Natural killer cell (primary cell): ENCODE measurements around the gene LYRM4. TPM values are rescaled to one million over a fixed set of nuclear protein-coding genes. Genes with fewer than 3 reads are reported as not detected.

Experiments
- ATAC-seq, 3 donors: fragments of 150-1000 bp in 2 of 3; fragments of 200-7000 bp in 1 of 3; cut with Tn5 transposase; 1 replicate in 1 of 3; 2 replicates in 2 of 3; pipeline ENCODE4 v1.10.0; 2021; ENCODE audit warnings: mild to moderate bottlenecking in 2 of 3, moderate library complexity in 2 of 3
- DNase-seq, 2 donors: peaks; one replicate each; pipeline versions ENCODE4 v3.0.0 to v3.0.0-alpha.2; 2013 to 2021; ENCODE audit warnings: mixed read lengths in 1 of 2
- H3K27ac ChIP-seq: one replicate; pipeline ENCODE4 v1.5.1; 2013; ENCODE audit warnings: mild to moderate bottlenecking, low read length
- H3K27me3 ChIP-seq: one replicate; pipeline ENCODE4 v1.6.1; 2013; ENCODE audit warnings: low read length; ENCODE audit not compliant: control insufficient read depth, insufficient read depth
- H3K36me3 ChIP-seq: one replicate; pipeline ENCODE4 v1.6.1; 2013; ENCODE audit warnings: low read length; ENCODE audit not compliant: control insufficient read depth, insufficient read depth
- H3K4me1 ChIP-seq: one replicate; pipeline ENCODE4 v1.6.1; 2013; ENCODE audit warnings: low read length; ENCODE audit not compliant: control insufficient read depth, insufficient read depth
- H3K4me3 ChIP-seq: one replicate; pipeline ENCODE4 v1.5.1; 2013; ENCODE audit warnings: low read length
- H3K9me3 ChIP-seq: one replicate; pipeline ENCODE4 v1.6.1; 2013; ENCODE audit warnings: low read length; ENCODE audit not compliant: control insufficient read depth, insufficient read depth
- H3K27ac Mint-ChIP-seq, 2 donors: one replicate each; pipeline ENCODE4 v1.8.0; 2022; ENCODE audit warnings: mild to moderate bottlenecking in 2 of 2, mixed read lengths in 2 of 2, moderate library complexity in 1 of 2
- H3K27me3 Mint-ChIP-seq, 2 donors: one replicate each; pipeline ENCODE4 v1.8.0; 2022; ENCODE audit warnings: low read depth in 2 of 2, mixed read lengths in 2 of 2
- H3K36me3 Mint-ChIP-seq: one replicate; pipeline ENCODE4 v1.8.0; 2022; ENCODE audit warnings: mixed read lengths
- H3K4me1 Mint-ChIP-seq, 2 donors: one replicate each; pipeline ENCODE4 v1.8.0; 2022; ENCODE audit warnings: mixed read lengths in 2 of 2
- H3K4me3 Mint-ChIP-seq: one replicate; pipeline ENCODE4 v1.8.0; 2022; ENCODE audit warnings: mild to moderate bottlenecking, moderate library complexity, mixed read lengths
- H3K9me3 Mint-ChIP-seq, 2 donors: one replicate each; pipeline ENCODE4 v1.8.0; 2022; ENCODE audit warnings: mixed read lengths in 2 of 2
- WGBS: methylation state at CpG from one replicate; pipeline ENCODE4 v1.1.7; 2013; ENCODE audit warnings: missing lambda C conversion rate; ENCODE audit not compliant: insufficient coverage; 5-methylcytosine and 5-hydroxymethylcytosine counted together
- intact Hi-C: fragments of 100-400 bp; cut with micrococcal nuclease; formaldehyde crosslinking; loops from one replicate; pipeline ENCODE4 v1.14.2; 2022
- total RNA-seq, 4 donors: library from RNA; stranded (reverse); fragments of 120-200 nt in 1 of 4; gene quantifications; one replicate each; pipeline versions ENCODE4 v1.2.3 to v1.2.4, GENCODE V29; 2013 to 2022
- TF ChIP-seq, protein P1 (sequence below): fragments of 200-600 bp; IDR thresholded peaks from one replicate; pipeline ENCODE4 v1.8.0; 2022; ENCODE audit warnings: antibody characterized with exemption

LYRM4 gene
- total RNA-seq, 3 donors from 2014 or later (not counting 1 experiment from before 2014, with no cell fraction given): 9.1 to 11.4 (median 11.1) TPM

DNA sequence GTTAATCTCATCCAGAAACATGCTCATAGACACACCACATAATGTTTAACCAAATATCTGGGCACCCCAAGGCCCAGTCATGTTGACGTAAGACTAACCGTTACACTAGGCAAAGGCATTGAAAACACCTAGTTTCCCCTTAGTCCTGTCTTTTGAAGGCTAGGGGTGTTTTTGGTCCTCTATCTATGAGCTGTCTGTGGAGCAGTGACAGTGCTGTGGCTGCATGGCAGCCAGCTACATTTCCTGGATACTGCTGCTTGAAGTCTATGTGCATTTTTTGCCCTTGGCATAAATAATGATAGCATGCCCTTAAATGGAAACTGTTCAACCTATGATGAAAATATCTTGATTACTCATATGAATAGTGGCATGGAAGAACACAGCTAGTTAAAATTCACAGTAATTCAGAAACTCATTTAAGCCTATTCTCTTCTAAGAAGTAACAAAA is 19.2 kb upstream of the LYRM4 start:
- peak in 1 of 2 donors; percentile 14 for DNase-seq
- TF ChIP-seq, protein P1, sequence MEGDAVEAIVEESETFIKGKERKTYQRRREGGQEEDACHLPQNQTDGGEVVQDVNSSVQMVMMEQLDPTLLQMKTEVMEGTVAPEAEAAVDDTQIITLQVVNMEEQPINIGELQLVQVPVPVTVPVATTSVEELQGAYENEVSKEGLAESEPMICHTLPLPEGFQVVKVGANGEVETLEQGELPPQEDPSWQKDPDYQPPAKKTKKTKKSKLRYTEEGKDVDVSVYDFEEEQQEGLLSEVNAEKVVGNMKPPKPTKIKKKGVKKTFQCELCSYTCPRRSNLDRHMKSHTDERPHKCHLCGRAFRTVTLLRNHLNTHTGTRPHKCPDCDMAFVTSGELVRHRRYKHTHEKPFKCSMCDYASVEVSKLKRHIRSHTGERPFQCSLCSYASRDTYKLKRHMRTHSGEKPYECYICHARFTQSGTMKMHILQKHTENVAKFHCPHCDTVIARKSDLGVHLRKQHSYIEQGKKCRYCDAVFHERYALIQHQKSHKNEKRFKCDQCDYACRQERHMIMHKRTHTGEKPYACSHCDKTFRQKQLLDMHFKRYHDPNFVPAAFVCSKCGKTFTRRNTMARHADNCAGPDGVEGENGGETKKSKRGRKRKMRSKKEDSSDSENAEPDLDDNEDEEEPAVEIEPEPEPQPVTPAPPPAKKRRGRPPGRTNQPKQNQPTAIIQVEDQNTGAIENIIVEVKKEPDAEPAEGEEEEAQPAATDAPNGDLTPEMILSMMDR: no peak
- Mint-ChIP-seq H3K4me1 (peaks cover 10 to 11% of the 10 kb centered on the region in 2 donors), H3K27ac (no peak overlapping the region), H3K9me3 (no peaks in the 10 kb centered on the region), H3K36me3 (no peaks in the 10 kb centered on the region), H3K27me3 (no peaks in the 10 kb centered on the region), H3K4me3 (no peak overlapping the region)
- no peak overlapping the region for H3K4me3 ChIP-seq
- H3K27ac ChIP-seq: no peak overlapping the region
- WGBS: 90% methylated on average over 2 of the region's 2 CpGs
- no peak for ATAC-seq
- H3K4me1 ChIP-seq: no peaks in the 10 kb centered on the region
- intact Hi-C loops: no loop called here
- no peaks in the 10 kb centered on the region for H3K9me3 ChIP-seq
- H3K27me3 ChIP-seq: no peaks in the 10 kb centered on the region
- H3K36me3 ChIP-seq: no peaks in the 10 kb centered on the region

DNA sequence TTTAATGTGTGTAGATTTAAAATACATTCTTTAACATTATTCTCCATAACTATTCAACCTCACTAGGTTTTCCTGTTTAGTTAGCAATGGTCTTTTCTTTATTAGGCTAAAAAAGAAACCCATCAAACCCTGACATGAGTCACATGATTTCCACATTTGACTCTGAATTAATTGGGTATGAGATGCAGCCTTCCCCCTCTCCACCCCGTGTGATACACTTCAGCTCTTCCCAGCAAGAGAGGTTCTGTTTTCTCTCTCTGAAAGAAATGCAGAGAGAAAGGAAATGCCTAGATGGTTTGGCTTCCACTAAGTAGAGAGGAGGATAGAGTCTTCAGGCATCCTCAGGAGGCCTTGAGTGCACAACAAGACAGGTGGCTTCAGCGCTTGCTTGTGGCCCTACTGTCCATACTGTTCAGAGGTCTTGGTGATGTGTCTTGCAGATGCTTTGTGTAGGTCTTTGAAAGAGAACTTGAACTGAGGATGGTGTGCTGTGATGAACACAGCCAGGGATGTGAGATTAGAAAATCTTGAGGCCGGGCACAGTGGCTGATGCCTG is 17.9 kb upstream of the LYRM4 start:
- TF ChIP-seq, protein P1: no peak
- Mint-ChIP-seq H3K27ac (no peak overlapping the region), H3K36me3 (no peaks in the 10 kb centered on the region), H3K27me3 (no peaks in the 10 kb centered on the region), H3K4me3 (no peak overlapping the region), H3K9me3 (no peaks in the 10 kb centered on the region), H3K4me1 (peaks cover 6% of the 10 kb centered on the region in 2 donors)
- DNase-seq (no peak), ATAC-seq (no peak)
- H3K27me3 ChIP-seq: no peaks in the 10 kb centered on the region
- H3K4me1 ChIP-seq: no peaks in the 10 kb centered on the region
- no peaks in the 10 kb centered on the region for H3K9me3 ChIP-seq
- H3K4me3 ChIP-seq: no peak overlapping the region
- intact Hi-C loops: no loop called here
- whole genome bisulfite sequencing: 91% methylated on average over 2 of the region's 3 CpGs
- H3K36me3 ChIP-seq: no peaks in the 10 kb centered on the region
- no peak overlapping the region for H3K27ac ChIP-seq

DNA sequence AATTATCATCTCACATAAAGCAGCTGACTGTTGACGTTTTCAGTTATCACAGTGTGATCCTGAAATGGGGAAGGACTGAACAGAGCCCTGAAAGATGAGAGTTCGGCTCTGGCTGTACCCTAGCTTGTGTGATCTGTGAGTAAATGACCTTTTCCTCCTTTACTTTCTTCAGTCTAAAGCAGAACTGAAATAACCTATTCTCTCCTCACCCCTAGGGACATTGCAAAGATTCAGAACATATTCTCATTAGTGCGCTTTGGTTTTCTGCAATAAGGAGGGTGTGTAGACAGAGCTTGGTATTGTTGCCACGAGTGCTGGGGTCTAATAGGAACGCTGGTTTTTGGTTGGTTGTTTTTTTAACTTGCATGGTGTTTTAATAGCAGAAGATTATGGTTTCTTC is 17.3 kb upstream of the LYRM4 start:
- H3K36me3 ChIP-seq: no peaks in the 10 kb centered on the region
- H3K4me1 ChIP-seq: no peaks in the 10 kb centered on the region
- Mint-ChIP-seq H3K4me3 (no peak overlapping the region), H3K27me3 (no peaks in the 10 kb centered on the region), H3K4me1 (peaks cover 6% of the 10 kb centered on the region in 2 donors), H3K9me3 (no peaks in the 10 kb centered on the region), H3K27ac (no peak overlapping the region), H3K36me3 (no peaks in the 10 kb centered on the region)
- H3K9me3 ChIP-seq: no peaks in the 10 kb centered on the region
- H3K27ac ChIP-seq: no peak overlapping the region
- H3K27me3 ChIP-seq: no peaks in the 10 kb centered on the region
- TF ChIP-seq, protein P1: no peak
- intact Hi-C loops: no loop called here
- WGBS: 83% methylated on average over 3 of the region's 5 CpGs
- no peak overlapping the region for H3K4me3 ChIP-seq
- ATAC-seq: no peak
- DNase-seq: no peak

DNA sequence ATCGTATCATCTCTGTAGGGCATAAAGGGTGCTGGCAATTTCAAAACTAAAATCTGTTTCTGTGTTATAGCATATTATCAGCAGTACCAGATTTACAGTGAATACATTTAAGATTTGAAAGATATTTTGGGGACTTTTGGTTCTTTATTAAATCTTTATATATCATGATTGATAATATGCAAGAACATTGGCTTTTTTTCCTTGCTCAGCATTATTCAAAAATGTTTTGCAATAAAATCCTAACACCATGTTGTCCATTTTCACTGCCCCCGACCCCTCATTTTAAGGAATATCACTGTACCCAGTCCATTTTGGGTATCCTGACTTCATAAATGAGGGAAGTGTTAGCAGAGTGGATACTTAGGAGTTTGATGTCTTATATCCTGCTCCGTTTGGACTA is 16.8 kb upstream of the LYRM4 start:
- Mint-ChIP-seq H3K4me3 (no peak overlapping the region), H3K27me3 (no peaks in the 10 kb centered on the region), H3K9me3 (no peaks in the 10 kb centered on the region), H3K36me3 (no peaks in the 10 kb centered on the region), H3K4me1 (peaks cover 6% of the 10 kb centered on the region in 2 donors), H3K27ac (no peak overlapping the region)
- no peak overlapping the region for H3K27ac ChIP-seq
- TF ChIP-seq, protein P1: no peak
- no peaks in the 10 kb centered on the region for H3K36me3 ChIP-seq
- intact Hi-C loops: no loop called here
- H3K9me3 ChIP-seq: no peaks in the 10 kb centered on the region
- H3K4me1 ChIP-seq: no peaks in the 10 kb centered on the region
- H3K4me3 ChIP-seq: no peak overlapping the region
- WGBS: 100% methylated on average over 1 of the region's 3 CpGs
- no peak for DNase-seq
- no peak for ATAC-seq
- no peaks in the 10 kb centered on the region for H3K27me3 ChIP-seq
